CD4-positive, alpha-beta T cell treated with Interferon gamma for 1 hour (primary cell): Measurements from ENCODE around the gene RABGAP1L.
"Not testable (repeated sequence)": the region's sequence is repeated elsewhere in the genome, so short reads cannot be mapped to it uniquely, and the experiment has no call there.

Experiments
- DNase-seq: peaks from one replicate; pipeline ENCODE4 v3.0.0-alpha.2; 2020

The RABGAP1L gene

DNA sequence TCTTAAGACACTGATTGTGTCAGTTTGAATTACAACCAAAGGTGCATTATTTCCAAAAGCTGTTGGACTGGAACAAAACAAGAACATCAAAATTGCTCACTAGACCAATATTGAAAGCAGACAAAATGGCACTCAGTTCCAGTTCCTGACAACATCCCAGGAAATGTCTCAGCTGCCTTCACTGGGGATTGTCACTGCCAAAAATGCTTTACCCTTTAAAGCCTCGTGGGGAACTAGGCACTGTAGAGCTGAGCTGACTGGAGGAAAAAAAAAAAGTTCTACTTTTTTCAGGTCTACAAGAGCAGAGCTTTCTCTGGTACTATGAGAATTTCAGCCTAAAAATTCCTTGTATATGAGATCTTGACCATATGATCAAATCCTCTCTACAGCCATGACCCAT, 310.4 kb downstream of the RABGAP1L start:
- no peak for DNase-seq

DNA sequence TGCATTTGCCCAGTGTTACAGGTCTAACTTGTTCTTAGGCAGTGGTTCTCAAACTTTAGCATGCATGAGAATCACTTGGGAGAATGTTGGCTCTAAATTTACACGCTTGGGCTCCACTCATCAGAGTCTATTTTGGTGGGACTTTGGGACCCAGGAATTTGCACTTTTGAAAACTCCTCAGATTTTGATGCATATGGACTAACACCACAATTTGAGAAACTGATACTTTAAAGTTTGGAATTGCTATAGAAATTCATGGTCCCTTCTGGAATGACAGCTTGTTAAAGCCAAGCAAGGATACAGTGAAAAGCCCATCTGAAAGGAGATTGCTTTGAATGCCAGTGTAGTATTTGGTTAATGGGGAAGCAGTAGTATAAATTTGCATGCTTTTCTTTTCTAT, 320.0 kb downstream of the RABGAP1L start:
- DNase-seq, result no peak

DNA sequence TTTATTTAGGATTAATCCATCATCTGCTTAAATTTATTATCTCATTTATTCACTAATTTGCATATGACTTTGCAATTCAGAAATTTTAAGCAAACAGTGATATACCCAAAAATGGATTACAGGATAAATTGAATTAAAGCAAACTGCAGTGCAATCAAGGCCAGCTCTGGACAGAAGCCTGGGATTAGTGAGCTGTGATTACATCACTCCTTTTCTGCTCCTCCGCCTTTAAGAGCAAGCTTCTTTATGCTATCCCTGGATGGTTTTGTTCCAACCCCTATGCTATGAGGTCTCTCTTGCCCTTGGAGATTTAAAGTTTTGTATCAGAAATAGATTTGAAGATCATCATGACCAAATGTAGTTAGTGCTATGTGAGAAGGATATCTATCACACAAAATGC, 321.0 kb downstream of the RABGAP1L start:
- no peak for DNase-seq

DNA sequence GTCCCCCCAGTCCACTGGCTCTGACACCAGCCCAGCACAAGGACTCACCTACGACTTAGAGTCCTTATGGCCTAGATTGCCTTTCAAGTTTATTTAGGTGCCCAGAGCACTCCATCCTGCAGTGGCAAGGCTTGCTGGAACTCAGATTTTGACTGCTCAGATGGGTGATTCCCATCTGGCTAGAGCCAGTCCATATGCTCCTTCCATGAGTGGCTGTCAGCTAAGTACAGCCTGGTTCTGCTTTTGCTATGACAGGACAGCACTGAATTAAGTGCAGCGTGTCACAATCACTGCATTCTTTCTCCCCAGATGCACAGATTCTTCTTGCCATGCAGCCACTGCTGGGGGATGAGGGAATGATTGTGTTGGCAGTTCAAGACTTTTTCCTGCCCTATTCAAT, 332.3 kb downstream of the RABGAP1L start:
- no peak for DNase-seq

- DNase-seq, result no peak
These were observed 338.2 kb downstream of the RABGAP1L start for GRCh38 chr1:174497478-174497877.

GRCh38 chr1:174516755-174517154, 357.4 kb downstream of the RABGAP1L start:
- not testable (repeated sequence) for DNase-seq

- no peak for DNase-seq
These were observed 360.5 kb downstream of the RABGAP1L start for GRCh38 chr1:174519844-174520243.

- DNase-seq, result no peak
These were observed 372.4 kb downstream of the RABGAP1L start for GRCh38 chr1:174531751-174532150.

DNA sequence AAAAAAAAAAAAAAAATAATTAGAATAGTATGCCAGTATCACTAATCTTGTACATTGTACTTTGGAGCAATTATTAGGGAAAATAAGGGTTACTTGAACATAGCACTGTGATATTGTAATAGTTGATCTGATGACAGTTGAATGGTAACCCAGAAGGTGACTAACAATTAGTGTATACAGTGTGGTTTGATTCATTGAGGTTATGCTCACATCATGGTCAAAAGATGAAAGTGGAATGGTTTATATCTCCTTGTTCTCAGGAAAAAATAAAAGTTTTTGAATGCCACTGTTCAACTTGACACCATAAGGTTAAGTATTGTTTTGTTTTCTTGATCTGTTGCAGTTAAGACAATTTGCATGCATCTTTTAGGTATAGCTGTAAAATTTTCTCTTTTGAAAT, 375.5 kb downstream of the RABGAP1L start:
- DNase-seq, result no peak

GRCh38 chr1:174535207-174535606, 375.9 kb downstream of the RABGAP1L start:
- DNase-seq, result no peak

DNA sequence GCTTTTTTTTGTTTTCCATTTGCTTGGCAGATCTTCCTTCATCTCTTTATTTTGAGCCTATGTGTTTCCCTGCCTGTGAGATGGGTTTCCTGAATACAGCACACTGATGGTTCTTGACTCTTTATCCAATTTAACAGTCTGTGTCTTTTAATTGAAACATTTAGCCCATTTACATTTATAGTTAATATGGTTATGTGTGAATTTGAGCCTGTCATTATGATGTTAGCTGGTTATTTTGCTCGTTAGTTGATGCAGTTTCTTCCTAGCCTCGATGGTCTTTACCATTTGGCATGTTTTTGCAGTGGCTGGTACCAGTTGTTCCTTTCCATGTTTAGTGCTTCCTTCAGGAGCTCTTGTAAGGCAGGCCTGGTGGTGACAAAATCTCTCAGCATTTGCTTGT, 384.1 kb downstream of the RABGAP1L start:
- DNase-seq, result not testable (repeated sequence)

DNA sequence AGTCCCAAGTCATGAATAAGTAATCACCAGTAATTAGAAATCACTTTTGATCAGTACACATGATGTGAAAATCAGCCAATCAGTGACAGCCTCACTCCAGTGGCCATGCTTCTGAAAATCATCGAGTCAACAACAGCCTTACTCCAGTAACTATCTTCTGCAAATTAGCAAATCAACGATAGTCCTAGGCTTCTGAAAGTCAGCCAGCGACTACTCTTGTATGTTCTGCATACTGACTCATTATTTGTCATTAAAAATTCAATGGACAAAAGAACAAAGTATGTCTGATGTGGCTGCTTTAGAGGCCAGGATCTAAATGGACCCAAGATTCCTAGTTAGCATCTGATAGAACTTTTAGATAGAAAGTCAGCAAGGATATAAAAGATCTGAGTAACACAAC, 391.0 kb downstream of the RABGAP1L start:
- no peak for DNase-seq

GRCh38 chr1:174556392-174556791, 397.1 kb downstream of the RABGAP1L start:
- no peak for DNase-seq

DNA sequence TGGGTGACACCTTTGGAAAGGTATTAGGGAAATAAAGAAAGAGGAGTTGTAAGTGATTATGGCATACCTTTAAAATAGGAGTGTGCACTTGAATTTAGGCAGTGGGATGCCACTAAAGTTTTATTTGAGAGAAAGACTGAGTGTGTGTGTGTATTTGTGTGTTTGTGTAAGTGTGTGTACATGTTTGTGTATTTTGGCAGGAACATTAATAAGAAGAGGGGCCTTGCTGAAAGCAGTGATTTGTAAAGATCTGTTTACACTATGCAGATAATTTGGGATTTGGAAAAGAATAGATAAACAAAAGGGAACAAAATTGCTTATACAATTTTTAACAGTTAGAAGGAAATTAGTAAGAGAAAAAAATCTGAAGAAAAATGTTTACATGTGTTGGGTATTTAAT, 409.2 kb downstream of the RABGAP1L start:
- DNase-seq, result no peak

- no peak for DNase-seq
These were observed 409.9 kb downstream of the RABGAP1L start for GRCh38 chr1:174569240-174569639.

DNA sequence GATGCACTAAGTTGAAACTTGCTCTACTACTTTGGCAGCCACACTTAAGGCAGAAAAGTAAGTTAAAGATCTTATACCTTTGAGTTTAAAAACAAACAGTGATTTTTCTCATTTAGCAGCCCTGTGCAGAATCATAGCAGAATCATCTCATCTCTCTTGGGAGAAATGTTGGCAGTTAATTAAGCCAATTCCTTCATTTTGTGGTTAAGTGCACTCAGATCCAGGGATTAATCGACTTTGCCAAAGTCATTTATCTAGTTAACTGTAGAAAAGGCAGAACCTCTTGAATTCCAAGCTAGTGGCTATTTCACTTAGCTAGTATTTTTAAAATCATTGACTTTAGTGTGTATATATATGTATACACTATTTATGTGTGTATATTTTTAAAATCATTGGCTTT, 413.5 kb downstream of the RABGAP1L start:
- no peak for DNase-seq

GRCh38 chr1:174576120-174576519, 416.8 kb downstream of the RABGAP1L start:
- DNase-seq, result not testable (repeated sequence)

- no peak for DNase-seq
These were observed 418.4 kb downstream of the RABGAP1L start for GRCh38 chr1:174577681-174578080.

DNA sequence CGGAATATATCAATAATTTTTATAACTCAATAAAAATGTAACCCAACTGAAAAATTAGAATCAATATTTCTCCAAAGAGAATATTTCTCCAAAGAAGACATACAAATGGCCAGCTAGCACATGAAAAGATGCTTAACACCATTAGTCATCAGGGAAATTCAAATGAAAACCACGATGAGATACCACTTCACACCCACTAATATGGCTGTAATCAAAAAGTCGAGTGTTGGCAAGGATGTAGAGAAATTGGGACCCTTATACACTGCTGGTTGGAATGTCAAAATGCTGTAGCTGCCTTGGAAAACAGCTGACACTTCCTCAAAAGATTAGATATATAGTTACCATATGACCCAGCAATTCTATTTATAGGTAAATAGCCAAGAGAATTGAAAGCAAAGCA, 421.5 kb downstream of the RABGAP1L start:
- no peak for DNase-seq

DNA sequence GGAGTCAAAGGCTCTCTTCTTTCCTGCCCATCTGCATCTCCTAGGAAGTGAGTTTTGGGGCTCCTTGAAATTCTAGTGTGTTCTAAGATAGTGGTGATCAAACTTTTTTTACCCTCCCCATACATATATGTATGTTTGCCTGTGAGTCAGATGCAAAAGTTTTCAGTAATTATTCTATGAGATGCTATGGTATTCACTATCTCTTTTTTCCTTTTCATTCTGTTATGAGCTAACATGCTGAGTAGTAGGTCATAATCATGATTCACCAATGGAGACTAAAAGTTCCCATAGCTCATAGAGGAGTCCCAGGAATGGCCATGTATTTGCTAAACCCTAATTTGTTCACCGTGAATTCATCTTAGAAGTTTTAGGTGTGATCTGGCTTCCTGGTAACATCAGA, 424.0 kb downstream of the RABGAP1L start:
- DNase-seq, result no peak

GRCh38 chr1:174584071-174584470, 424.8 kb downstream of the RABGAP1L start:
- no peak for DNase-seq

DNA sequence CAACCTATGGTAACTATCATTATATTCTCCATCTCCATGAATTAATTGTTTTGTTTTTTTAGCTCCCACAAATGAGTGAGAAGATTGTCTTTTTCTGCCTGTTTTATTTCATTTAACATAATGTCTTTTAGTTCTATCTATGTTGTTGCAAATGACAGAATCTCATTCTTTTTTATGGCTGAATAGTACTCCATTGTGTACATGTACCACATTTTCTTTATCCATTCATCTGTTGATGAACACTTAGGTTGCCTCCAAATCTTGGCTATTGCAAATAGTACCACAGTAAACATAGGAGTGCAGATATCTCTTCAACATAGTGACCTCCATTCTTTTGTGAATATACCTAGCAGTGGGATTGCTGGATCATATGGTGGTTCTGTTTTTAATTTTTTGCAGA, 429.3 kb downstream of the RABGAP1L start:
- DNase-seq, result not testable (repeated sequence)

DNA sequence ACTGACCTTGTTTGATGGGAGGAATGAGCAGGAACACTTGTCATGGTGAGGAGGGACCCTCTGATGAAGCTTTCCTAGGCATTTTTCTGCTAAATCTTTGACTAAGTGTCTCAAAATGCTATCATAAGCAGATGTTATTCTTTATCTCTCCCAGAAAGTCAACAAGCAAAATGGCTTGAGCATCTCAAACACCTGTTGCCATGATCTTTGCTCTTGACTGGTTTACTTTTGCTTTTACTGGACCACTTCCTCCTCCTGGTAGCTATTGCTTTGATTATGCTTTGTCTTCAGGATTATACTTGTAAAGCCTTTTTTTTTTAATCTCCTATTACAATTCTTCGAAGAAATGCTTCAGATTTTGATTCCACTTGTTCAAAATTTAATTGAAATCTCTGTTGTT, 445.9 kb downstream of the RABGAP1L start:
- no peak for DNase-seq

DNA sequence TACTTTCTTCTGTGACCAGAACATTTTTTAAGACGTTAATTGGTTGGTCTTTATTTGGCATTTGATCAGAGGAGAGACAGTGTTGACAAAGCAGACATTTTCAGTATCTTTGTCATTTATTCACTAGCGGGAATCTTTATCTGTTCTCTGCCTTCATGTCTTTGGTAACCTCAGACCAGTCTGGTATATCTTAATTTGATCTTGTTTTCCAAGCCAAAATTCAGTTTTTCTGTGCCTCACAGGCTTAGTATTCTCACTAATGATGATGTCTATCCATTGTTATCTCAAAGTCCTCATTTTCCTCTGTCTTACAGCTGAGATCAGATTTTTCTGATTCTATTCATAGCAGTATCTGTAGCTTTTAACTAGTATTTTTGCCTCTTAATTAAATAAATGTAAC, 447.2 kb downstream of the RABGAP1L start:
- no peak for DNase-seq

DNA sequence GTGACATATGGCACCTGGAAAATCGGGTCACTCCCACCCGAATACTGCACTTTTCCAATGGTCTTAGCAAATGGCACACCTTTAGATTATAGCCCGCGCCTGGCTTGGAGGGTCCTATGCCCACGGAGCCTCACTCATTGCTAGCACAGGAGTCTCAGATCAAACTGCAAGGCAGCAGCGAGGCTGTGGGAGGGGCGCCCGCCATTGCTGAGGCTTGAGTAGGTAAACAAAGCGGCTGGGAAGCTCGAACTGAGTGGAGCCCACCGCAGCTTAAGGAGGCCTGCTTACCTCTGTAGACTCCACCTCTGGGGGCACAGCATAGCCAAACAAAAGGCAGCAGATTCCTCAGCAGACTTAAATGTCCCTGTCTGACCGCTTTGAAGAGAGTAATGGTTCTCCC, 458.6 kb downstream of the RABGAP1L start:
- not testable (repeated sequence) for DNase-seq
